ENCODE results near the gene GPC1.

The GPC1 gene

GRCh38 chr2:240458044-240458899, 22.8 kb downstream of the GPC1 start:
- DNase-seq: no peak

DNA sequence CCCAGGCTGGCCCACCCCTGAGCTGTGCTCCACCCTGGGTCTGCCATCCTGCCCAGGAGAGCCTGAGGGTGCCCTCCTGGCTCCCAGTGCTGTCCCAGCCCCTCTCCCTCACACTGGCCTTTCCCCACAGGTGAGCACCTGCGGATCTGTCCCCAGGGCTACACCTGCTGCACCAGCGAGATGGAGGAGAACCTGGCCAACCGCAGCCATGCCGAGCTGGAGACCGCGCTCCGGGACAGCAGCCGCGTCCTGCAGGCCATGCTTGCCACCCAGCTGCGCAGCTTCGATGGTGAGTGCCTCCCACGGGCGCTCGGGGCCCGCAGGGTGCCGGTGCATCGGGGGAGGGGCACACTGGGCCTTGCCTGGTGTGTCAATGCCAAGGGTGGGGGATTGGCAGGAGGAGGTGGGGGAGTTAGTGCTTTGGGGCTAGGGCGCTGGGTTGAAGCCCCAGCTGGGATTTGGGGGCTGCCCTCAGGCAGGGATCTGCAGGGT, 23.5 kb downstream of the GPC1 start:
- DNase-seq: no peak

DNA sequence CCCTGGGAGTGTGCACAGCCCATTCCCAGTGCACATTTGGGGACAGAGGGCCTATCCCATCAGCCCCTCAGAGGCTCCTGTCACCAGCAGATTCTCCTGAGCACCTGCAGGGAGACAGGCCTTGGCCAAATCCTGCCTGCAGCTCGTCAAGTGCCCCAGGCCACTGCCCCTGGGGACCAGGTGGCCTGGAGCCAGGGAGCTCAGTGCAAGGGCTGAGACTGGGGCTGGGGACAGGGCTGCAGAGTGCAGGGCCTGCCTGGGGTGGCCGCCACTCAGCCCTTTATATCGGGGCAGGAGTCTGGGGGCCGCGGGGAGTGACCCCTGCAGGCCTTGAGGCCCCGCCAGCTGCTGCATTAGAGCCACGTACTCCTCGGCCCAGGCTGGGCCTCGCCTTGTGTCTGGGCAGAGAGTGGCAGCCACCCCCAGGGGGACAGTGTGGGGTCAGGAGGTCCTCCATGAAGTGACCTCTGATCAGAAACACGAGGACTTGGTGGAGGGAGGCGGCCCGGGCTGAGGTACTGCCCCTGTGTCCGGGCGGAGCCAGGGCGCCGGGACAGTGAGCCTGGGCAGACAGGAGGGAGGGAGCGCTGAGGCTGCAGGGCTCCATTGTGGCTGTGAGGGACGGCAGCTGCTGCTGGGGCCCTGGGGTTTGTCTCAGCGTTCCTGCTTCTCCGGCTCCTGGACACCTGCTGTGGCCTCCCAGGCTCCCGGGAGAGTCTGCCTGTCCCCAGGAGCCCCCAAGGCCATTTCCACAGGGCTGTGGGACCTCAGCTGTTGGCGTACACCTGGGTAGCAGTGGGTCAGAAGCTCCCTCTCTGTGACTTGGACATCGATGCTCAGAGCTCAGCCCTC, 24.2 kb downstream of the GPC1 start:
- DNase-seq: no peak

GRCh38 chr2:240460253-240460711, 24.8 kb downstream of the GPC1 start:
- no peak for DNase-seq

DNA sequence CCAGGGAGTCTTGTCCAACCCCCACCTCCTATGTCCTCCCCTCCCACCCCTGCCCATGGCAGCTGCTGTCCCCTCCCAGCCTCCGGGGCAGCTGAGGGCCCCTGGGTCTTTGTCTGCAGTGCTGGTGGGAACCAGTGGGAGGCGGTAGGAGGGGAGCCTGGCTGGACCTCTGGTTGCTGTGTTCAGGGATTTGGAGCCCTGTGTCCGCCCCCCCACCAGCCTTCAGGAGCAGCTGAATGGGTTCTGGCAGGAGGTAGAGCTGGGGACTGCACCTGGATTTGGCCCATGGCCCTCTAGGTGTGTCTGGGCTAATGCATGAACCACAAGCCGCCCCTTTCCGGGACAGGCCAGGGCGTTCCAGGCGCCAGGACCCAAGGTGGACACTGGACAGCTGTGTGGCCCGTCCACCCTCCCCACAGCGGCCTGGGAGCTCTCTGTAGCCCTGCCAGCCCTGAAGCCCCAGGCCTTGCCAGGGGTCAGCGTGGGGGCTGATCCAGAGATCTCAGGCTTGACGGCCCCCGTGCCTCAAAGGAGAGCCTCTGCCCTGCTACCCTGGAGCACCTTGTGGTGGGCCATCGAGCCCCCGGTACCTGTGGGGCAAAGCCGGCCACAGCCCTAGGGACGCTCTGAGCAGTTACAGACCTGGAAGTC, 25.4 kb downstream of the GPC1 start:
- no peak for DNase-seq

DNA sequence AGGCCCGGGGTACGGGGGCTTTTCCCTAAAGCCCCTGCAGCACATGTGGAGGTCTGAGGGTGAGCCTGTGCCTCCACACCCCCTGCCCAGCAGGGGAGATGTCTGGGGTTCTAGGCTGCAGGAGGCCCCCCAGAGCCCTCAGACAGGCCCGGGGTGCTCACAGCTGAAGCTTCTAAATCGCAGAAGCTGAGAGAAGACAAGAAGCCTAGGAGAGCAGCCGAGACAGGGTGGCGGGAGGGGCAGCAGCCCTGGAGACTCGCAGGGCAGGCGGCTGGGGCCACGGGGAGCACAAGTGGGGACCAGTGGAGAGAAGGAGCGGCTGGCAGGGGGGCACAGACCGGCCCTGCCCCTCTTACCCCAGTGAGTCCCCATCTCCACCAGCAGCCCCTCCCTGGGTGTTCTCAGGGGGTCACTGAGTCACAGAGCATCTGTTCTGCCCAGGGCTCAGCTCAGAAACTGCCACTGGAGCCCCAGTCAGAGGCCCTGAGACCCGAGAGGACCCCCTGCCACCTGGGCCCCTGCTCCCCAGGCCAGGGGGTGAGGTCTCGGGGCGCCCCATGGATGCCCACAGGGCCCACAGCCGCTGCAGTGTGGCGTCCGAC, 26.1 kb downstream of the GPC1 start:
- no peak for DNase-seq

DNA sequence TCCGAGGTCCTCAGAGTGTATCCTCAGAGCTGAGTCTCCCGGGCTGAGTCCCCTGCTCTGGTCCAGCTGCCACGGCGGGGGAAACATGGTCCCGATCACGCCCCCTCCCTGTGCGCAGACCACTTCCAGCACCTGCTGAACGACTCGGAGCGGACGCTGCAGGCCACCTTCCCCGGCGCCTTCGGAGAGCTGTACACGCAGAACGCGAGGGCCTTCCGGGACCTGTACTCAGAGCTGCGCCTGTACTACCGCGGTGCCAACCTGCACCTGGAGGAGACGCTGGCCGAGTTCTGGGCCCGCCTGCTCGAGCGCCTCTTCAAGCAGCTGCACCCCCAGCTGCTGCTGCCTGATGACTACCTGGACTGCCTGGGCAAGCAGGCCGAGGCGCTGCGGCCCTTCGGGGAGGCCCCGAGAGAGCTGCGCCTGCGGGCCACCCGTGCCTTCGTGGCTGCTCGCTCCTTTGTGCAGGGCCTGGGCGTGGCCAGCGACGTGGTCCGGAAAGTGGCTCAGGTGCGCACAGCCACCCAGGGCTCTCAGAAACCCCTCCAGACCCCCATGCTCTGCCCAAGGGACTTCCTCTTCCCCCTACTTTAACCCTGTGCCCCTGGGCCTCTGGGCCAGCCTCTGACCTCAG, 26.7 kb downstream of the GPC1 start:
- DNase-seq: no peak

GRCh38 chr2:240462707-240463273, 27.3 kb downstream of the GPC1 start:
- no peak for DNase-seq

GRCh38 chr2:240463274-240463865, 27.9 kb downstream of the GPC1 start:
- no peak for DNase-seq

- DNase-seq: no peak
These were observed 28.5 kb downstream of the GPC1 start for GRCh38 chr2:240463866-240464481.

DNA sequence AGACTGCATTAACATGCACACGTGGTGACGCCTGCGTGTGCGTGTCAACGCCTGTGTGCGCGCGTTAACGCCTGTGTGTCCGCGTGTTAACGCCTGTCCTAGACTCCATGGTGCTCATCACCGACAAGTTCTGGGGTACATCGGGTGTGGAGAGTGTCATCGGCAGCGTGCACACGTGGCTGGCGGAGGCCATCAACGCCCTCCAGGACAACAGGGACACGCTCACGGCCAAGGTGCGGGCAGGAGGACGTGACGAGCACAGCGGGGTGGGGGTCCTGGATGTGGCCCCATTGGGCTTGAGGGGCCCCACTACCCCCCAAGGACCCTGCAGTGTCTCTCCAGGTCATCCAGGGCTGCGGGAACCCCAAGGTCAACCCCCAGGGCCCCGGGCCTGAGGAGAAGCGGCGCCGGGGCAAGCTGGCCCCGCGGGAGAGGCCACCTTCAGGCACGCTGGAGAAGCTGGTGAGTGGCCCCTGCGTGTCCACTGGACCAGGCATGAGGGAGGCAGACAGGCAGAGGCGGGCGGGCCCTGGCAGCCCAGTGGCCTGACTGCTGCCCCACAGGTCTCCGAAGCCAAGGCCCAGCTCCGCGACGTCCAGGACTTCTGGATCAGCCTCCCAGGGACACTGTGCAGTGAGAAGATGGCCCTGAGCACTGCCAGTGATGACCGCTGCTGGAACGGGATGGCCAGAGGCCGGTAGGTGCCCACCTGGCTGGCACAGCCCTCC, 29.2 kb downstream of the GPC1 start:
- DNase-seq: no peak

- no peak for DNase-seq
These were observed 29.9 kb downstream of the GPC1 start for GRCh38 chr2:240465268-240465764.

DNA sequence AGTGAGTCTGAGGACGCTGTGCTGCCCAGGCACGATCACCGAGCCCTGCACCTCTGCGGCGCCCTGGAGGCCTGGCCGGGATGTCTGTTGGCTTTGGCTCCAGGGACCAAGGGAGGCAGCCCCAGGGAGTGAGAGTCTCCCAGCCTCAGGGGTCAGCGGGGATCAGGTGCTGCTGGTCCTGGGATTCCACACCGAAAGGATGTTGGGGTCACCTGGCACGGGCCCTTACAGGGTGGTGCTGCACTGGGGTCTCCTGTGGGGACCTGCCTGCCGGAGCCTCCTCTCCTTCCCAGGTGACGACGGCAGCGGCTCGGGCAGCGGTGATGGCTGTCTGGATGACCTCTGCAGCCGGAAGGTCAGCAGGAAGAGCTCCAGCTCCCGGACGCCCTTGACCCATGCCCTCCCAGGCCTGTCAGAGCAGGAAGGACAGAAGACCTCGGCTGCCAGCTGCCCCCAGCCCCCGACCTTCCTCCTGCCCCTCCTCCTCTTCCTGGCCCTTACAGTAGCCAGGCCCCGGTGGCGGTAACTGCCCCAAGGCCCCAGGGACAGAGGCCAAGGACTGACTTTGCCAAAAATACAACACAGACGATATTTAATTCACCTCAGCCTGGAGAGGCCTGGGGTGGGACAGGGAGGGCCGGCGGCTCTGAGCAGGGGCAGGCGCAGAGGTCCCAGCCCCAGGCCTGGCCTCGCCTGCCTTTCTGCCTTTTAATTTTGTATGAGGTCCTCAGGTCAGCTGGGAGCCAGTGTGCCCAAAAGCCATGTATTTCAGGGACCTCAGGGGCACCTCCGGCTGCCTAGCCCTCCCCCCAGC, 30.5 kb downstream of the GPC1 start:
- no peak for DNase-seq

DNA sequence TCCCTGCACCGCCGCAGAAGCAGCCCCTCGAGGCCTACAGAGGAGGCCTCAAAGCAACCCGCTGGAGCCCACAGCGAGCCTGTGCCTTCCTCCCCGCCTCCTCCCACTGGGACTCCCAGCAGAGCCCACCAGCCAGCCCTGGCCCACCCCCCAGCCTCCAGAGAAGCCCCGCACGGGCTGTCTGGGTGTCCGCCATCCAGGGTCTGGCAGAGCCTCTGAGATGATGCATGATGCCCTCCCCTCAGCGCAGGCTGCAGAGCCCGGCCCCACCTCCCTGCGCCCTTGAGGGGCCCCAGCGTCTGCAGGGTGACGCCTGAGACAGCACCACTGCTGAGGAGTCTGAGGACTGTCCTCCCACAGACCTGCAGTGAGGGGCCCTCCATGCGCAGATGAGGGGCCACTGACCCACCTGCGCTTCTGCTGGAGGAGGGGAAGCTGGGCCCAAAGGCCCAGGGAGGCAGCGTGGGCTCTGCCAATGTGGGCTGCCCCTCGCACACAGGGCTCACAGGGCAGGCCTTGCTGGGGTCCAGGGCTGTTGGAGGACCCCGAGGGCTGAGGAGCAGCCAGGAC, 31.2 kb downstream of the GPC1 start:
- DNase-seq: no peak

DNA sequence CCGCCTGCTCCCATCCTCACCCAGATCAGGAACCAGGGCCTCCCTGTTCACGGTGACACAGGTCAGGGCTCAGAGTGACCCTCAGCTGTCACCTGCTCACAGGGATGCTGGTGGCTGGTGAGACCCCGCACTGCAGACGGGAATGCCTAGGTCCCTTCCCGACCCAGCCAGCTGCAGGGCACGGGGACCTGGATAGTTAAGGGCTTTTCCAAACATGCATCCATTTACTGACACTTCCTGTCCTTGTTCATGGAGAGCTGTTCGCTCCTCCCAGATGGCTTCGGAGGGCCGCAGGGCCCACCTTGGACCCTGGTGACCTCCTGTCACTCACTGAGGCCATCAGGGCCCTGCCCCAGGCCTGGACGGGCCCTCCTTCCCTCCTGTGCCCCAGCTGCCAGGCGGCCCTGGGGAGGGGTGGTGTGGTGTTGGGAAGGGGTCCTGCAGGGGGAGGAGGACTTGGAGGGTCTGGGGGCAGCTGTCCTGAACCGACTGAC, 31.7 kb downstream of the GPC1 start:
- DNase-seq: no peak

DNA sequence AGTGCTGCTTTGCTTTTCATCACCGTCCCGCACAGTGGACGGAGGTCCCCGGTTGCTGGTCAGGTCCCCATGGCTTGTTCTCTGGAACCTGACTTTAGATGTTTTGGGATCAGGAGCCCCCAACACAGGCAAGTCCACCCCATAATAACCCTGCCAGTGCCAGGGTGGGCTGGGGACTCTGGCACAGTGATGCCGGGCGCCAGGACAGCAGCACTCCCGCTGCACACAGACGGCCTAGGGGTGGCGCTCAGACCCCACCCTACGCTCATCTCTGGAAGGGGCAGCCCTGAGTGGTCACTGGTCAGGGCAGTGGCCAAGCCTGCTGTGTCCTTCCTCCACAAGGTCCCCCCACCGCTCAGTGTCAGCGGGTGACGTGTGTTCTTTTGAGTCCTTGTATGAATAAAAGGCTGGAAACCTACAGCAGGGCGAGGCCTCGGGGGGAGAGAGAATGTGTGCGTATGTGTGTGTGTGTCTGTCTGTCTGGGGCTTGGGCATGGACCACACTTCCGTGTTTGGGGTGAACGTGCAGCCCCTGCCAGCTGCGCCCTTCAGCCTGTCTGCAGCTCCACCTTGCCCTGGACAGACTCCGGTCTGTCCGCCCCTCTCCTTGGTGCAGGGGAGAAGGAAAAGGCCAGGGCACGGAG, 32.3 kb downstream of the GPC1 start:
- no peak for DNase-seq

- no peak for DNase-seq
These were observed 33.1 kb downstream of the GPC1 start for GRCh38 chr2:240468303-240469238.

Data from NCI-H446 (cell line).